Vein endothelial cell (primary cell): ENCODE measurements around the gene COL5A2. TPM values are rescaled to one million over a fixed set of nuclear protein-coding genes. Genes with fewer than 3 reads are reported as not detected.

Experiments used
- small RNA-seq: library from RNA; depleted of rRNA; stranded (forward); fragments of <200 nt; gene quantifications from one replicate; pipeline ENCODE3, GENCODE V24; 2012
- total RNA-seq: library from RNA; depleted of rRNA; stranded (reverse); fragments of >200 nt; gene quantifications from 2 replicates; pipeline ENCODE4 v1.2.3, GENCODE V29; 2012

COL5A2 gene
- 107 and 136 TPM in 2 replicates for total RNA-seq

DNA sequence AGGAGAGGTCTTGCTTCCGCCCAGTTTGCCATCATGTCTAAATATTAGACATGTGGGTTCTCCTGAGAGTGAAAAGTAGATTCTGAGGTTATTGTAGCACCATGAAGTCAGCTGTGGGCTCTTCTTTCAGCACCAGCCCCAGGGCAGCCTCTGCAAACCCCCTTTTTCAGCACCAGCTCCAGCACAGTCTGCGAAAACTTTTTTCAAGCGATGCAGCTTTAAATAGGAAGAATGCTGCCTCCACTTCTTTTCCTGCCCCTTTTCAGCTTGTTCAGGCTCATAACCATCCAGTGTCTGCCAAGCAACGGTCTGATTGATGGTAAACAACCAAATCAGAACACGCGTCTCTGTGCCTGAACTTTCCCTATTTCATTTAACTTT is at the start of gene COL5A2:
Gene COL5A2 (minus strand): TSS at position 192 of the 381 bp plus-strand sequence. CDS start 157 bp downstream, at position 35.

Small RNAs within 50 kb of the gene (small RNA-seq; reads per million reads assigned to genes)
- 0.66 reads per million, percentile 42 among the genes with 10 or more reads in this experiment for gene MIR3129

Other genes starting within 250 kb of the COL5A2 start
- gene COL3A1, start 205.4 kb downstream of the COL5A2 start, total RNA-seq: 6.2 and 11.0 TPM in 2 replicates